K562 (cell line): ENCODE results near the gene PACSIN3. TPM values are rescaled to one million over a fixed set of nuclear protein-coding genes. Genes with fewer than 3 reads are reported as not detected.

Experiments
- CBX3 ChIP-seq, 2 experiments: IDR thresholded peaks; 1 replicate in 1 of 2; 2 replicates in 1 of 2; pipeline ENCODE4 v1.6.1; 2012; ENCODE audit warnings: inconsistent platforms in 2 of 2, low read length in 2 of 2, borderline replicate concordance in 1 of 2, control low read depth in 1 of 2
- CGGBP1 ChIP-seq: fragments of 250-450 bp; sonication (Bioruptor Pico); IDR thresholded peaks from 2 replicates; pipeline ENCODE4 v1.9.0; 2021; ENCODE audit warnings: mild to moderate bottlenecking
- CREB3L1 ChIP-seq: fragments of 450-650 bp; IDR thresholded peaks from 2 replicates; pipeline ENCODE4 v1.6.1; 2014; ENCODE audit warnings: low read depth, mild to moderate bottlenecking, moderate library complexity, borderline replicate concordance
- CXXC5 ChIP-seq: fragments of 250-450 bp; sonication (Bioruptor Pico); IDR thresholded peaks from 2 replicates; pipeline ENCODE4 v1.8.0; 2022; ENCODE audit warnings: inconsistent platforms, mild to moderate bottlenecking, moderate library complexity
- HMGXB4 ChIP-seq: sonication (generic); formaldehyde crosslinking; IDR thresholded peaks from 2 replicates; pipeline ENCODE4 v1.8.1; 2023; ENCODE audit warnings: mild to moderate bottlenecking, missing genetic modification reagents
- HNRNPK ChIP-seq: fragments of 200-400 bp; formaldehyde crosslinking; IDR thresholded peaks from one replicate; pipeline ENCODE4 v1.6.1; 2018; ENCODE audit warnings: mild to moderate bottlenecking, low read depth, low read length; ENCODE audit not compliant: poor library complexity, severe bottlenecking
- MBD1 ChIP-seq: fragments of 250-450 bp; sonication (Bioruptor Pico); IDR thresholded peaks from 2 replicates; pipeline ENCODE4 v1.8.0; 2022; ENCODE audit warnings: inconsistent platforms
- MYC ChIP-seq, 2 experiments: fragments of 250-450 bp in 1 of 2; sonication (Bioruptor Pico) in 1 of 2; IDR thresholded peaks; 2 replicates each; pipeline versions ENCODE4 v1.5.1 to v1.6.1; 2012 to 2021; ENCODE audit warnings: low read depth in 2 of 2, borderline replicate concordance in 1 of 2, improper control_type of control experiment in 1 of 2, low read length in 1 of 2, mild to moderate bottlenecking in 1 of 2, moderate library complexity in 1 of 2
- NFYB ChIP-seq: IDR thresholded peaks from 2 replicates; pipeline ENCODE4 v1.6.1; 2011; ENCODE audit warnings: mild to moderate bottlenecking, moderate library complexity; ENCODE audit not compliant: insufficient read length; ENCODE audit errors: extremely low read depth
- PRPF4 ChIP-seq: fragments of 200-400 bp; formaldehyde crosslinking; IDR thresholded peaks from one replicate; pipeline ENCODE4 v1.6.1; 2017; ENCODE audit warnings: low read length, low read depth, mild to moderate bottlenecking; ENCODE audit not compliant: insufficient read depth, poor library complexity, severe bottlenecking
- SMARCB1 ChIP-seq: IDR thresholded peaks from 2 replicates; pipeline ENCODE4 v1.6.1; 2011; ENCODE audit warnings: improper control_type of control experiment, low read depth; ENCODE audit not compliant: insufficient read length
- SRSF7 ChIP-seq: fragments of 200-400 bp; formaldehyde crosslinking; optimal IDR thresholded peaks from 2 replicates; pipeline ENCODE3; 2017; ENCODE audit warnings: mild to moderate bottlenecking, low read depth, low read length
- TCF7 ChIP-seq: sonication (generic); IDR thresholded peaks from 2 replicates; pipeline ENCODE4 v1.6.1; 2016; ENCODE audit warnings: antibody characterized with exemption, borderline replicate concordance
- U2AF1 ChIP-seq: fragments of 200-400 bp; formaldehyde crosslinking; optimal IDR thresholded peaks from 2 replicates; pipeline ENCODE3; 2017; ENCODE audit warnings: mild to moderate bottlenecking, low read depth, low read length, moderate library complexity
- ZFP30 ChIP-seq: fragments of 250-450 bp; sonication (Bioruptor Pico); IDR thresholded peaks from 2 replicates; pipeline ENCODE4 v1.8.0; 2022; ENCODE audit warnings: moderate library complexity, mild to moderate bottlenecking, inconsistent platforms, borderline replicate concordance
- ZNF174 ChIP-seq: fragments of 250-450 bp; sonication (Bioruptor Pico); IDR thresholded peaks from 2 replicates; pipeline ENCODE4 v1.4.0; 2020; ENCODE audit warnings: mild to moderate bottlenecking
- ZNF324 ChIP-seq: fragments of 250-450 bp; sonication (Bioruptor Pico); IDR thresholded peaks from 2 replicates; pipeline ENCODE4 v1.4.0; 2020; ENCODE audit warnings: mild to moderate bottlenecking
- ZNF511 ChIP-seq: sonication (generic); formaldehyde crosslinking; IDR thresholded peaks from 2 replicates; pipeline ENCODE4 v1.8.0; 2022; ENCODE audit warnings: mild to moderate bottlenecking, missing genetic modification reagents
- ZNF586 ChIP-seq: fragments of 450-650 bp; formaldehyde crosslinking; conservative IDR thresholded peaks from 2 replicates; pipeline ENCODE4 v1.4.0; 2020; ENCODE audit warnings: mild to moderate bottlenecking, moderate library complexity
- polyA plus RNA-seq, 8 experiments: library from polyadenylated mRNA; depleted of rRNA in 4 of 8; stranded (reverse) in 5 of 8; unstranded in 3 of 8; fragments of >200 nt; fragmentation: Nextera tagmentation in 2 of 8; fragmentation: Illumina TruSeq in 1 of 8; extraction: Ambion mirVana in 2 of 8; extraction: Trizol in 1 of 8; gene quantifications; 2 replicates each; pipeline versions ENCODE4 v1.2.1 to v1.2.3, GENCODE V29; 2011 to 2014; ENCODE audit warnings: inconsistent platforms in 1 of 8, missing spikeins in 1 of 8
- total RNA-seq, 7 experiments: library from RNA; depleted of rRNA in 6 of 7; stranded (reverse); fragments of >200 nt in 6 of 7; fragmentation: Illumina TruSeq in 2 of 7; extraction: Trizol in 2 of 7; gene quantifications; 2 replicates each; pipeline versions ENCODE4 v1.2.1 to v1.2.3, GENCODE V29; 2011 to 2021; ENCODE audit warnings: low replicate concordance in 1 of 7

The PACSIN3 gene
- total and polyA plus RNA-seq, 9 of the 15 experiments (the other 6 are each of a cell fraction or from before 2014, with no cell fraction given) = 0.13 to 18.1 (median 7.1) TPM

GRCh38 chr11:47176328-47177228, 9.7 kb downstream of the PACSIN3 start, which contains the start of gene ARFGAP2 (continued):
- no peak for TF ChIP-seq ZNF586 (CRISPR knock-in tag)
- no peak for TF ChIP-seq ZFP30 (CRISPR knock-in tag)
- TF ChIP-seq PRPF4 = no peak
- TF ChIP-seq ZNF324 (CRISPR knock-in tag) = no peak
- TF ChIP-seq HNRNPK = peak; percentile 52
- TF ChIP-seq TCF7 = no peak
- TF ChIP-seq CBX3 (IDR thresholded peaks at IDR 0.05; ENCODE audit: borderline replicate concordance in 1 of 2, low read length in 2 of 2) = no peak
- peak; percentile 39; the same call in 1 of the 2 replicates for TF ChIP-seq CGGBP1 (CRISPR knock-in tag)
- no peak for TF ChIP-seq ZNF174 (CRISPR knock-in tag)
- TF ChIP-seq ZNF511 (CRISPR knock-in tag) = 0 out of 2 replicates have a peak, but pooled peaks have one; percentile 30
- no peak for TF ChIP-seq SRSF7
- no peak for TF ChIP-seq SMARCB1
- no peak for TF ChIP-seq MBD1 (CRISPR knock-in tag)
- TF ChIP-seq CXXC5 = peak; percentile 92
- peak; percentile 69 for TF ChIP-seq NFYB
- no peak for TF ChIP-seq CREB3L1
- TF ChIP-seq MYC (IDR thresholded peaks at IDR 0.05; ENCODE audit: low read depth, low read length) = peak; percentile 80
- peak; percentile 95 for TF ChIP-seq MYC (CRISPR knock-in tag; IDR thresholded peaks at IDR 0.05; ENCODE audit: borderline replicate concordance, low read depth)
- peak; percentile 28 for TF ChIP-seq U2AF1
- peak; percentile 75; the same call in 1 of the 2 replicates for TF ChIP-seq HMGXB4 (CRISPR knock-in tag)
